Neural crest cell (in vitro differentiated cells): ENCODE results near the gene SPOCK1. TPM values are rescaled to one million over a fixed set of nuclear protein-coding genes. Genes with fewer than 3 reads are reported as not detected.

ENCODE experiments used
- DNase-seq: peaks from one replicate; pipeline ENCODE4 v3.0.0; 2021; ENCODE audit warnings: low read depth, mixed read lengths, low spot score
- H3K27ac Mint-ChIP-seq: one replicate; pipeline ENCODE4 v1.8.0; 2021; ENCODE audit warnings: mild to moderate bottlenecking, mixed read lengths; ENCODE audit not compliant: unreplicated experiment
- H3K27me3 Mint-ChIP-seq: 2 replicates; pipeline ENCODE4 v1.8.0; 2021; ENCODE audit warnings: low read depth, mild to moderate bottlenecking, mixed read lengths
- H3K36me3 Mint-ChIP-seq: 2 replicates; pipeline ENCODE4 v1.8.0; 2021; ENCODE audit warnings: low read depth, mild to moderate bottlenecking, mixed read lengths
- H3K4me1 Mint-ChIP-seq: 2 replicates; pipeline ENCODE4 v1.8.0; 2021; ENCODE audit warnings: mixed read lengths
- H3K4me3 Mint-ChIP-seq: one replicate; pipeline ENCODE4 v1.8.0; 2021; ENCODE audit warnings: mild to moderate bottlenecking, mixed read lengths
- H3K9me3 Mint-ChIP-seq: 2 replicates; pipeline ENCODE4 v1.8.0; 2021; ENCODE audit warnings: mixed read lengths
- total RNA-seq: library from RNA; stranded (reverse); gene quantifications from 2 replicates; pipeline ENCODE4 v1.2.1, GENCODE V29; 2021
- TF ChIP-seq, protein P1 (sequence below): fragments of 200-600 bp; sonication (generic); conservative IDR thresholded peaks from 2 replicates; pipeline ENCODE4 v1.5.0; 2021; ENCODE audit warnings: antibody characterized with exemption, mild to moderate bottlenecking

The SPOCK1 gene
- total RNA-seq, 1 donor from 2014 or later = 89.7 TPM

- DNase-seq = no peak
- H3K36me3 Mint-ChIP-seq = no peaks in the 10 kb centered on the region
- no peak overlapping the region for H3K4me3 Mint-ChIP-seq
- H3K27ac Mint-ChIP-seq = no peak overlapping the region
- H3K4me1 Mint-ChIP-seq = peaks cover 10% of the 10 kb centered on the region
- TF ChIP-seq, protein P1, sequence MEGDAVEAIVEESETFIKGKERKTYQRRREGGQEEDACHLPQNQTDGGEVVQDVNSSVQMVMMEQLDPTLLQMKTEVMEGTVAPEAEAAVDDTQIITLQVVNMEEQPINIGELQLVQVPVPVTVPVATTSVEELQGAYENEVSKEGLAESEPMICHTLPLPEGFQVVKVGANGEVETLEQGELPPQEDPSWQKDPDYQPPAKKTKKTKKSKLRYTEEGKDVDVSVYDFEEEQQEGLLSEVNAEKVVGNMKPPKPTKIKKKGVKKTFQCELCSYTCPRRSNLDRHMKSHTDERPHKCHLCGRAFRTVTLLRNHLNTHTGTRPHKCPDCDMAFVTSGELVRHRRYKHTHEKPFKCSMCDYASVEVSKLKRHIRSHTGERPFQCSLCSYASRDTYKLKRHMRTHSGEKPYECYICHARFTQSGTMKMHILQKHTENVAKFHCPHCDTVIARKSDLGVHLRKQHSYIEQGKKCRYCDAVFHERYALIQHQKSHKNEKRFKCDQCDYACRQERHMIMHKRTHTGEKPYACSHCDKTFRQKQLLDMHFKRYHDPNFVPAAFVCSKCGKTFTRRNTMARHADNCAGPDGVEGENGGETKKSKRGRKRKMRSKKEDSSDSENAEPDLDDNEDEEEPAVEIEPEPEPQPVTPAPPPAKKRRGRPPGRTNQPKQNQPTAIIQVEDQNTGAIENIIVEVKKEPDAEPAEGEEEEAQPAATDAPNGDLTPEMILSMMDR = no peak
- peaks cover 9% of the 10 kb centered on the region for H3K27me3 Mint-ChIP-seq
- no peaks in the 10 kb centered on the region for H3K9me3 Mint-ChIP-seq
Observed at GRCh38 chr5:137466889-137467288, 32.2 kb downstream of the SPOCK1 start.

DNA sequence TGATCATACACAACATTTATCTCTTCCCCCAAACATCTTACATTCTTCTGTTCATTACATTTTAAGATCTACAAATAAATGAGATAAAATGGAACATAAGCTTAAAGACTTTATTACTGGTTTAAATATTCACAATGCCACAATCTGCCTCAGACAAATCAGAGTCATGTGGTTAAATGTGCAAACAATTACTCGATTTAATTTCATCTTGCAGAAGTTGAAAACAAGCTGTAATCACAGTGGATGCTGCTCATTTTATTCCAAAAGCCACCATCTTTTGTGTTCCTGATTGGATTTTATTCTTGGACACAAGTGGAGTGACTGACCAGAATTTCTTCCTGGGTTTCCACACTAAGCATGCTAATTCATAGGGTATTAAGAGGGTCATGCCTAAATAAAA is 33.2 kb downstream of the SPOCK1 start:
- TF ChIP-seq, protein P1 = no peak
- H3K9me3 Mint-ChIP-seq = no peaks in the 10 kb centered on the region

GRCh38 chr5:137462816-137463520 is 36.2 kb downstream of the SPOCK1 start:
- Mint-ChIP-seq H3K4me3 (no peak overlapping the region), H3K9me3 (no peaks in the 10 kb centered on the region), H3K4me1 (peaks cover 12% of the 10 kb centered on the region), H3K27me3 (peaks cover 6% of the 10 kb centered on the region), H3K27ac (no peak overlapping the region), H3K36me3 (no peaks in the 10 kb centered on the region)
- DNase-seq = no peak
- TF ChIP-seq, protein P1 = no peak

More for the DNA sequence above, 33.2 kb downstream of the SPOCK1 start:
- Mint-ChIP-seq H3K27ac (no peak overlapping the region), H3K36me3 (no peaks in the 10 kb centered on the region), H3K27me3 (peaks cover 4% of the 10 kb centered on the region), H3K4me3 (no peak overlapping the region), H3K4me1 (peaks cover 12% of the 10 kb centered on the region)
- no peak for DNase-seq

- H3K4me1 Mint-ChIP-seq = peaks cover 12% of the 10 kb centered on the region
- H3K4me3 Mint-ChIP-seq = no peak overlapping the region
- no peaks in the 10 kb centered on the region for H3K9me3 Mint-ChIP-seq
- peaks cover 12% of the 10 kb centered on the region for H3K27me3 Mint-ChIP-seq
- no peaks in the 10 kb centered on the region for H3K36me3 Mint-ChIP-seq
- no peak for DNase-seq
- H3K27ac Mint-ChIP-seq = no peak overlapping the region
- TF ChIP-seq, protein P1 = no peak
Observed at GRCh38 chr5:137462265-137462590, 36.9 kb downstream of the SPOCK1 start.

GRCh38 chr5:137461391-137462264 is 37.5 kb downstream of the SPOCK1 start:
- H3K9me3 Mint-ChIP-seq = no peaks in the 10 kb centered on the region
- H3K27me3 Mint-ChIP-seq = peaks cover 16% of the 10 kb centered on the region
- DNase-seq = no peak
- H3K4me3 Mint-ChIP-seq = no peak overlapping the region
- TF ChIP-seq, protein P1 = no peak
- peak overlapping the region; percentile 21 for H3K27ac Mint-ChIP-seq
- H3K4me1 Mint-ChIP-seq = peaks cover 12% of the 10 kb centered on the region
- no peaks in the 10 kb centered on the region for H3K36me3 Mint-ChIP-seq
